ENCODE measurements around the gene PIK3C2G. TPM values are rescaled to one million over a fixed set of nuclear protein-coding genes. Genes with fewer than 3 reads are reported as not detected.

Gene PIK3C2G
- total RNA-seq, 2 donors from 2014 or later = 2.9 to 13.5 TPM

DNA sequence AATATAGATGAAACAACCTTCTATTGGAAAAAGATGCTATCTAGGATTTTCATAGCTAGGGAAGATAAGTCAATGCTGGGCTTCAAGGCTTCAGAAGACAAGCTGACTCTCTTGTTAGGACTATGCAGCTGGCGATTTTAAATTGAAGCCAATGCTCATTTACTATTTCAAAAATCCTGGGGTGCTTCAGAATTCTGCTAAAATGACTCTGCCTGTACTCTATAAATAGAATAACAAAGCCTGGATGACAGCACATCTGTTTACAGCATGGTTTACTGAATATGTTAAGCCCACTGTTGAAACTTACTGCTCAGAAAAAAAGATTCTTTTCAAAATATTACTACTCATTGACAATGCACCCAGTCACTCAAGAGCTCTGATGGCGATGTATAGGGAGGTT lies 155.1 kb downstream of the PIK3C2G start:
- H3K27me3 ChIP-seq = no peaks in the 10 kb centered on the region
- H3K36me3 ChIP-seq (replicated peaks in 1 of 2; ENCODE audit: insufficient read depth in 1 of 2, low read depth in 2 of 2) = no peaks in the 10 kb centered on the region
- WGBS, 2 donors = 67 to 70% methylated on average over 2 of the region's 2 CpGs
- H3K4me3 ChIP-seq = no peak overlapping the region
- no peaks in the 10 kb centered on the region for H3K4me1 ChIP-seq
- TF ChIP-seq POLR2A (IDR thresholded peaks at IDR 0.05) = no peak
- TF ChIP-seq, protein P1, sequence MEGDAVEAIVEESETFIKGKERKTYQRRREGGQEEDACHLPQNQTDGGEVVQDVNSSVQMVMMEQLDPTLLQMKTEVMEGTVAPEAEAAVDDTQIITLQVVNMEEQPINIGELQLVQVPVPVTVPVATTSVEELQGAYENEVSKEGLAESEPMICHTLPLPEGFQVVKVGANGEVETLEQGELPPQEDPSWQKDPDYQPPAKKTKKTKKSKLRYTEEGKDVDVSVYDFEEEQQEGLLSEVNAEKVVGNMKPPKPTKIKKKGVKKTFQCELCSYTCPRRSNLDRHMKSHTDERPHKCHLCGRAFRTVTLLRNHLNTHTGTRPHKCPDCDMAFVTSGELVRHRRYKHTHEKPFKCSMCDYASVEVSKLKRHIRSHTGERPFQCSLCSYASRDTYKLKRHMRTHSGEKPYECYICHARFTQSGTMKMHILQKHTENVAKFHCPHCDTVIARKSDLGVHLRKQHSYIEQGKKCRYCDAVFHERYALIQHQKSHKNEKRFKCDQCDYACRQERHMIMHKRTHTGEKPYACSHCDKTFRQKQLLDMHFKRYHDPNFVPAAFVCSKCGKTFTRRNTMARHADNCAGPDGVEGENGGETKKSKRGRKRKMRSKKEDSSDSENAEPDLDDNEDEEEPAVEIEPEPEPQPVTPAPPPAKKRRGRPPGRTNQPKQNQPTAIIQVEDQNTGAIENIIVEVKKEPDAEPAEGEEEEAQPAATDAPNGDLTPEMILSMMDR (IDR thresholded peaks at IDR 0.05) = no peak
- H3K9me3 ChIP-seq = no peaks in the 10 kb centered on the region
- no peak for ATAC-seq
- intact Hi-C loops (cut with DNase I) = no loop called here
- DNase-seq = no peak
- no peak overlapping the region for H3K27ac ChIP-seq

DNA sequence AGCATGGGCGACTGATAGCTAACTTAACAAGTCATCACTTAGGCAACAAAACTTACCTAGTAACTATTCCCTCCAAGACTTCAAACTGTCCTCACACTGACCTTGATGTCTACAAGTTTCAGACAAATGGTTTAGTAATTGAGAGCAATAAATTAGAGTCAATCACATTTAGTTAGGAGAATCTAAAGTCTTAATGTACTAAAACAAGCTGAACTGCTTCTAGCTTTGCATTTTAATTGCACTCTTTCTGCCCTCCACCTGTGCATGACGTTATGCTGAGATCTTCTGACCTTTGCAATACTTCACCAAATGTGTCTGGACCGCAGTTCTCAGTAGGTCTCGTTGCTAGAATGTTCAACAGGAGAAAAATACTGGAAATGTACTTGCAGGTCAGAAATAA lies 158.0 kb downstream of the PIK3C2G start:
- no peak for ATAC-seq
- Histone ChIP-seq H3K27ac (no peak overlapping the region), H3K4me3 (no peak overlapping the region), H3K9me3 (no peaks in the 10 kb centered on the region), H3K27me3 (no peaks in the 10 kb centered on the region), H3K36me3 (replicated peaks in 1 of 2; ENCODE audit: insufficient read depth in 1 of 2, low read depth in 2 of 2) (no peaks in the 10 kb centered on the region), H3K4me1 (no peaks in the 10 kb centered on the region)
- intact Hi-C loops (cut with DNase I) = no loop called here
- 28 to 36% methylated on average over 4 of the region's 4 CpGs for WGBS, 2 donors
- TF ChIP-seq, protein P1 (IDR thresholded peaks at IDR 0.05) = no peak
- no peak for TF ChIP-seq POLR2A (IDR thresholded peaks at IDR 0.05)
- no peak for DNase-seq

DNA sequence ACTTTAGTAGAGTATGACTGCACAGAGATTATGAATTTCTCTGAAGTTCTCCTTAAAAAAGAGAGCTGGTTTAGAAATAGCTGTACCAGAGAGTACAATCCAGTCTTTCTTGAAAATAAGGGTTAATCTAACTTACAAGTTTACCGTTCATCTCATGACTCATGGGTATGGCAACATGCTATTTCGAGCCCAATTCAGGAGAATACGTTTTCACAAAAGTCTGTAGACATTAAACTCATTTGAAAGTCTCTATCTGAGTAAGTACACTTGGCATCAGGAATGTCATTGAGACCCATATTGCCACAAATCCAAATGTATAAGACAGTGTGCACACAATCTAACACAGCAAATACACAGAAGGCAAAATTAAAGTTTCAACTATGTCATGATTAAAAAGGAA lies 160.5 kb downstream of the PIK3C2G start:
- DNase-seq = no peak
- intact Hi-C loops (cut with DNase I) = no loop called here
- no peak overlapping the region for H3K4me3 ChIP-seq
- no peaks in the 10 kb centered on the region for H3K4me1 ChIP-seq
- no peaks in the 10 kb centered on the region for H3K9me3 ChIP-seq
- no peak for ATAC-seq
- no peaks in the 10 kb centered on the region for H3K36me3 ChIP-seq (replicated peaks in 1 of 2; ENCODE audit: insufficient read depth in 1 of 2, low read depth in 2 of 2)
- 32 to 41% methylated on average over 3 of the region's 3 CpGs for WGBS, 2 donors
- TF ChIP-seq, protein P1 (IDR thresholded peaks at IDR 0.05) = no peak
- TF ChIP-seq POLR2A (IDR thresholded peaks at IDR 0.05) = no peak
- no peaks in the 10 kb centered on the region for H3K27me3 ChIP-seq
- H3K27ac ChIP-seq = no peak overlapping the region

DNA sequence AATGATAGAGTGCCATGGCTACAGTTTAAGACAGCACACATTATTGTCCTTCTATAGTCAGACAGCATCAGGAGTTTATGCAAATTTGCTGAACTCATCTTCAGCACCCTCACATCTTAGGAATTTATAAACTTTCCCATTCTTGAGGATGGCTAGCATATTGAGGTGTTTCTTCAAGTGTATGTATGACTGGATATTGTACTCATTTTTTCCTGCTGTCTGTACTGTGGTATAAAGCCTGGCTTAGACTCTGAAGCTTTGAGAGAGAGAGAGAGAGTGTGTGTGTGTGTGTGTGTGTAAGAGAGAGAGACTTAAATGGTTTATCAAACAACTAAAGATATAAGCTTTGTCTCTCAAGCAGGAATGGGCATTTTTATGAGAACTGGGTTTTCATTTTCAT lies 161.6 kb downstream of the PIK3C2G start:
- intact Hi-C loops (cut with DNase I) = no loop called here
- Histone ChIP-seq H3K4me3 (no peak overlapping the region), H3K27ac (no peak overlapping the region), H3K36me3 (replicated peaks in 1 of 2; ENCODE audit: insufficient read depth in 1 of 2, low read depth in 2 of 2) (no peaks in the 10 kb centered on the region), H3K9me3 (no peaks in the 10 kb centered on the region), H3K4me1 (no peaks in the 10 kb centered on the region), H3K27me3 (no peaks in the 10 kb centered on the region)
- no peak for DNase-seq
- ATAC-seq = no peak
- TF ChIP-seq, protein P1 (IDR thresholded peaks at IDR 0.05) = no peak
- TF ChIP-seq POLR2A (IDR thresholded peaks at IDR 0.05) = no peak

DNA sequence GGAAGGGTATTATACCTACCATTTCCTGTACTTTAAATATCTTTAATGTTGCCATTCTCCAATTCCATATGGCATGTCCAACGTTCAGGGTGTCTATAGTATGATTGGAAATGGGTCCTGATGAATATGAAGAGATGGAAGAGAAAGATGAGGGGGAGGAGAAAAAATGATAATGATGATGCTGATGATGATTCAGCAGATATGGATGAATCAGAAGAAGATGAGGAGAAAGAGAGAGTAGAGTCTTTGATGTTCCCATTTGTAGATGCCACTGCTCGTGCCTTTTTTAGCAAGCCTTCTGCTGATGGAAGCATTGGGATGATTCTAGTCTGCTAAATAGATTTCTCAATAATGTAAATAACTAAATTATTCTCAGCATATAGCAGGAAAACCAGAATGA lies 163.5 kb downstream of the PIK3C2G start:
- Histone ChIP-seq H3K4me1 (no peaks in the 10 kb centered on the region), H3K27me3 (no peaks in the 10 kb centered on the region), H3K4me3 (no peak overlapping the region), H3K36me3 (replicated peaks in 1 of 2; ENCODE audit: insufficient read depth in 1 of 2, low read depth in 2 of 2) (no peaks in the 10 kb centered on the region), H3K27ac (no peak overlapping the region), H3K9me3 (no peaks in the 10 kb centered on the region)
- intact Hi-C loops (cut with DNase I) = no loop called here
- DNase-seq (no peak), ATAC-seq (no peak)
- TF ChIP-seq, protein P1 (IDR thresholded peaks at IDR 0.05) = no peak
- no peak for TF ChIP-seq POLR2A (IDR thresholded peaks at IDR 0.05)
- WGBS, 2 donors = 53 to 66% methylated on average over 2 of the region's 2 CpGs
